ENCODE measurements around the gene KIR3DL2. TPM values are rescaled to one million over a fixed set of nuclear protein-coding genes. Genes with fewer than 3 reads are reported as not detected.
A peak's percentile ranks its signal among the peaks of the same experiment; 100 is the strongest.
"Not testable (repeated sequence)": the region's sequence is repeated elsewhere in the genome, so short reads cannot be mapped to it uniquely, and the experiment has no call there.

KIR3DL2 gene
- total and polyA plus RNA-seq, 2 experiments from 2014 or later = not detected

DNA sequence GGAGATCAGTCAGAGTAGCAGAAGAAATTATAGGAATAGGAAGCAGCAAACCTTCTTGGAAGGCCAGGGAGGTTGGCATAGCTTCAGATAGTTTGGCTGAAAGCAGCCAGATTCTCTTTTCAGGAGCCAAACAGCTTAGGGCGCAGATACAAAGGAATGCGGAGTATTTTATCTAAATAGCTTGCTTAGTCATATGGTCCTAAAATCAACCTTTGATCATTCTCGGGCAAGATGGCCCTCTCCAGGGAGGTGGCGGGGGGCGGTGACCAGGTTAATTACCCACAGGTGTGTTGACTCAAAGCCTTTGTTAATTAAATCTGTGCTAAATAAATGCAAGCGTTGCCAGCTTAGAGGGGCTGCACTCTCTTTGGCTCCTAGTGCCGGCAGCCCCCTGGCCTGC lies 43.2 kb downstream of the KIR3DL2 start:
- DNase-seq (ENCODE audit: low spot score) (peak; percentile 94), ATAC-seq (peak; percentile 85)
- no peak overlapping the region for H3K4me3 Mint-ChIP-seq
- H3K9me3 Mint-ChIP-seq = peaks cover 24% of the 10 kb centered on the region
- no peaks in the 10 kb centered on the region for H3K36me3 Mint-ChIP-seq (ENCODE audit: low read depth)
- H2AFZ ChIP-seq = no peak overlapping the region
- H3K27ac ChIP-seq (ENCODE audit: low read depth) = peak overlapping the region; percentile 83
- peak overlapping the region; percentile 90 for H3K27ac Mint-ChIP-seq
- H3K79me2 ChIP-seq (replicated peaks; ENCODE audit: insufficient read depth) = no peaks in the 10 kb centered on the region
- H3K36me3 ChIP-seq (ENCODE audit: insufficient read depth) = no peaks in the 10 kb centered on the region
- H3K4me3 ChIP-seq = no peak overlapping the region
- H3K9me2 ChIP-seq (ENCODE audit: insufficient read depth) = no peaks in the 10 kb centered on the region
- peak overlapping the region; percentile 30; the same call in 1 of the 2 replicates for H3K4me2 ChIP-seq
- no peaks in the 10 kb centered on the region for H3K27me3 ChIP-seq (ENCODE audit: insufficient read depth)
- H3K27me3 Mint-ChIP-seq (ENCODE audit: insufficient read depth, low read depth, poor library complexity) = peaks cover 8% of the 10 kb centered on the region
- H3K4me1 Mint-ChIP-seq = peaks cover 29% of the 10 kb centered on the region
- TF ChIP-seq, protein P1, sequence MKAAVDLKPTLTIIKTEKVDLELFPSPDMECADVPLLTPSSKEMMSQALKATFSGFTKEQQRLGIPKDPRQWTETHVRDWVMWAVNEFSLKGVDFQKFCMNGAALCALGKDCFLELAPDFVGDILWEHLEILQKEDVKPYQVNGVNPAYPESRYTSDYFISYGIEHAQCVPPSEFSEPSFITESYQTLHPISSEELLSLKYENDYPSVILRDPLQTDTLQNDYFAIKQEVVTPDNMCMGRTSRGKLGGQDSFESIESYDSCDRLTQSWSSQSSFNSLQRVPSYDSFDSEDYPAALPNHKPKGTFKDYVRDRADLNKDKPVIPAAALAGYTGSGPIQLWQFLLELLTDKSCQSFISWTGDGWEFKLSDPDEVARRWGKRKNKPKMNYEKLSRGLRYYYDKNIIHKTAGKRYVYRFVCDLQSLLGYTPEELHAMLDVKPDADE (IDR thresholded peaks at IDR 0.05) = no peak
- TF ChIP-seq NANOG (IDR thresholded peaks at IDR 0.05; ENCODE audit: borderline replicate concordance) = peak; percentile 93
- 0 out of 2 replicates have a peak, but pooled peaks have one; percentile 20 for TF ChIP-seq POLR2AphosphoS5 (IDR thresholded peaks at IDR 0.05; ENCODE audit: low read depth)
- H4K20me1 ChIP-seq (replicated peaks; ENCODE audit: insufficient read depth) = no peaks in the 10 kb centered on the region
- peaks cover 4% of the 10 kb centered on the region; the same call in 1 of the 2 replicates for H3F3A ChIP-seq (replicated peaks; ENCODE audit: low read depth)
- H3K4me1 ChIP-seq (ENCODE audit: insufficient read depth) = peaks cover 4% of the 10 kb centered on the region

DNA sequence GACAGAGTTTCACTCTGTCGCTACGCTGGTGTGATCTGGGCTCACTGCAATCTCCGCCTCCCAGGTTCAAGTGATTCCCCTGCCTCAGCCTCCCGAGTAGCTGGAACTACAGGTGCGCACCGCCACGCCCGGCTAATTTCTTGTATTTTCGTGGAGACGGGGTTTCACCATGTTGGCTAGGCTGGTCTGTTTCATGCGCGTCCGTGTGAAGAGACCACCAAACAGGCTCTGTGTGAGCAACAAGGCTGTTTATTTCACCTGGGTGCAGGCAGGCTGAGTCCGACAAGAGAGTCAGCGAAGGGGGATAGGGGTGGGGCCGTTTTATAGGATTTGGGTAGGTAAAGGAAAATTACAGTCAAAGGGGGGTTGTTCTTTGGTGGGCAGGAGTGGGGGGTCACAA lies 43.9 kb downstream of the KIR3DL2 start:
- H3K4me1 ChIP-seq (ENCODE audit: insufficient read depth); H3K36me3 ChIP-seq (ENCODE audit: insufficient read depth); H3K79me2 ChIP-seq (replicated peaks; ENCODE audit: insufficient read depth); H3K36me3 Mint-ChIP-seq (ENCODE audit: low read depth); H2AFZ ChIP-seq; DNase-seq (ENCODE audit: low spot score); H3K27me3 ChIP-seq (ENCODE audit: insufficient read depth); ATAC-seq; H3K9me2 ChIP-seq (ENCODE audit: insufficient read depth); H4K20me1 ChIP-seq (replicated peaks; ENCODE audit: insufficient read depth); H3F3A ChIP-seq (replicated peaks; ENCODE audit: low read depth): not testable (repeated sequence)
- Mint-ChIP-seq H3K27me3 (ENCODE audit: insufficient read depth, low read depth, poor library complexity) (peaks cover 11% of the 10 kb centered on the region), H3K27ac (peak overlapping the region; percentile 72; the same call in 1 of the 2 replicates), H3K4me1 (peaks cover 29% of the 10 kb centered on the region), H3K4me3 (peak overlapping the region; percentile 26; the same call in 1 of the 3 replicates), H3K9me3 (peaks cover 31% of the 10 kb centered on the region)
- H3K4me2 ChIP-seq = 0 out of 2 replicates have a peak overlapping the region, but pooled peaks have one; percentile 49
- H3K4me3 ChIP-seq = peak overlapping the region; percentile 13
- H3K27ac ChIP-seq (ENCODE audit: low read depth) = peak overlapping the region; percentile 74

DNA sequence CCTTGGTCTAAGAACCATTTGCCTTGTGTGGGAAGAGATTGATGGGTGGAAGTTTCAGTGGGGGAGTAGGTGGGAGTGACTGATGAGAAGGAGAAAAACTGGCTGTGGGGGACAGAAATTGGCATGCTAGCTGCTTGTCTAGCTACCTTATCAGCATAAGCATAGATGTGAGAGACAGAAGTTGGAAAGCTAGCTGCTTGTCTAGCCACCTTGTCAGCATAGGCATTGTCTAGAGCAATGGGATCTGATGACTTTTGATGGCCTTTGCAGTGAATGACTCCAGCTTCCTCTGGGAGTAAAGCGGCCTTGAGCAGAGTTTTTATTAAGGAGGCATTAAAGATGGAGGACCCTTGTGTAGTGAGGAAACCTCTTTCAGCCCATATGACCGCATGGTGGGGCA lies 45.8 kb downstream of the KIR3DL2 start:
- Mint-ChIP-seq H3K4me1 (peaks cover 32% of the 10 kb centered on the region), H3K27me3 (ENCODE audit: insufficient read depth, low read depth, poor library complexity) (peaks cover 10% of the 10 kb centered on the region), H3K27ac (no peak overlapping the region), H3K4me3 (no peak overlapping the region), H3K36me3 (ENCODE audit: low read depth) (peaks cover 7% of the 10 kb centered on the region; the same call in 2 of the 3 replicates), H3K9me3 (peaks cover 38% of the 10 kb centered on the region)
- Histone ChIP-seq H3F3A (replicated peaks; ENCODE audit: low read depth) (peaks cover 4% of the 10 kb centered on the region; the same call in 1 of the 2 replicates), H3K4me1 (ENCODE audit: insufficient read depth) (peaks cover 4% of the 10 kb centered on the region), H4K20me1 (replicated peaks; ENCODE audit: insufficient read depth) (no peaks in the 10 kb centered on the region), H3K27ac (ENCODE audit: low read depth) (no peak overlapping the region), H3K27me3 (ENCODE audit: insufficient read depth) (no peaks in the 10 kb centered on the region), H3K9me2 (ENCODE audit: insufficient read depth) (no peaks in the 10 kb centered on the region), H3K36me3 (ENCODE audit: insufficient read depth) (no peaks in the 10 kb centered on the region), H3K4me3 (no peak overlapping the region), H3K4me2 (peak overlapping the region; percentile 38; the same call in 1 of the 2 replicates), H2AFZ (no peak overlapping the region), H3K79me2 (replicated peaks; ENCODE audit: insufficient read depth) (no peaks in the 10 kb centered on the region)
- DNase-seq (ENCODE audit: low spot score) = no peak
- ATAC-seq = no peak
- TF ChIP-seq EZH2phosphoT487 (IDR thresholded peaks at IDR 0.05; ENCODE audit: unreplicated experiment) (no peak), STAT1 (IDR thresholded peaks at IDR 0.05; ENCODE audit: unreplicated experiment) (no peak), NANOG (IDR thresholded peaks at IDR 0.05; ENCODE audit: borderline replicate concordance) (no peak), POLR2AphosphoS5 (IDR thresholded peaks at IDR 0.05; ENCODE audit: low read depth) (no peak), JUNB (IDR thresholded peaks at IDR 0.05; ENCODE audit: unreplicated experiment) (no peak), ZNF114 (CRISPR knock-in tag; IDR thresholded peaks at IDR 0.05) (no peak)
- TF ChIP-seq, protein P1 (IDR thresholded peaks at IDR 0.05) = no peak
- TF ChIP-seq, protein P2, sequence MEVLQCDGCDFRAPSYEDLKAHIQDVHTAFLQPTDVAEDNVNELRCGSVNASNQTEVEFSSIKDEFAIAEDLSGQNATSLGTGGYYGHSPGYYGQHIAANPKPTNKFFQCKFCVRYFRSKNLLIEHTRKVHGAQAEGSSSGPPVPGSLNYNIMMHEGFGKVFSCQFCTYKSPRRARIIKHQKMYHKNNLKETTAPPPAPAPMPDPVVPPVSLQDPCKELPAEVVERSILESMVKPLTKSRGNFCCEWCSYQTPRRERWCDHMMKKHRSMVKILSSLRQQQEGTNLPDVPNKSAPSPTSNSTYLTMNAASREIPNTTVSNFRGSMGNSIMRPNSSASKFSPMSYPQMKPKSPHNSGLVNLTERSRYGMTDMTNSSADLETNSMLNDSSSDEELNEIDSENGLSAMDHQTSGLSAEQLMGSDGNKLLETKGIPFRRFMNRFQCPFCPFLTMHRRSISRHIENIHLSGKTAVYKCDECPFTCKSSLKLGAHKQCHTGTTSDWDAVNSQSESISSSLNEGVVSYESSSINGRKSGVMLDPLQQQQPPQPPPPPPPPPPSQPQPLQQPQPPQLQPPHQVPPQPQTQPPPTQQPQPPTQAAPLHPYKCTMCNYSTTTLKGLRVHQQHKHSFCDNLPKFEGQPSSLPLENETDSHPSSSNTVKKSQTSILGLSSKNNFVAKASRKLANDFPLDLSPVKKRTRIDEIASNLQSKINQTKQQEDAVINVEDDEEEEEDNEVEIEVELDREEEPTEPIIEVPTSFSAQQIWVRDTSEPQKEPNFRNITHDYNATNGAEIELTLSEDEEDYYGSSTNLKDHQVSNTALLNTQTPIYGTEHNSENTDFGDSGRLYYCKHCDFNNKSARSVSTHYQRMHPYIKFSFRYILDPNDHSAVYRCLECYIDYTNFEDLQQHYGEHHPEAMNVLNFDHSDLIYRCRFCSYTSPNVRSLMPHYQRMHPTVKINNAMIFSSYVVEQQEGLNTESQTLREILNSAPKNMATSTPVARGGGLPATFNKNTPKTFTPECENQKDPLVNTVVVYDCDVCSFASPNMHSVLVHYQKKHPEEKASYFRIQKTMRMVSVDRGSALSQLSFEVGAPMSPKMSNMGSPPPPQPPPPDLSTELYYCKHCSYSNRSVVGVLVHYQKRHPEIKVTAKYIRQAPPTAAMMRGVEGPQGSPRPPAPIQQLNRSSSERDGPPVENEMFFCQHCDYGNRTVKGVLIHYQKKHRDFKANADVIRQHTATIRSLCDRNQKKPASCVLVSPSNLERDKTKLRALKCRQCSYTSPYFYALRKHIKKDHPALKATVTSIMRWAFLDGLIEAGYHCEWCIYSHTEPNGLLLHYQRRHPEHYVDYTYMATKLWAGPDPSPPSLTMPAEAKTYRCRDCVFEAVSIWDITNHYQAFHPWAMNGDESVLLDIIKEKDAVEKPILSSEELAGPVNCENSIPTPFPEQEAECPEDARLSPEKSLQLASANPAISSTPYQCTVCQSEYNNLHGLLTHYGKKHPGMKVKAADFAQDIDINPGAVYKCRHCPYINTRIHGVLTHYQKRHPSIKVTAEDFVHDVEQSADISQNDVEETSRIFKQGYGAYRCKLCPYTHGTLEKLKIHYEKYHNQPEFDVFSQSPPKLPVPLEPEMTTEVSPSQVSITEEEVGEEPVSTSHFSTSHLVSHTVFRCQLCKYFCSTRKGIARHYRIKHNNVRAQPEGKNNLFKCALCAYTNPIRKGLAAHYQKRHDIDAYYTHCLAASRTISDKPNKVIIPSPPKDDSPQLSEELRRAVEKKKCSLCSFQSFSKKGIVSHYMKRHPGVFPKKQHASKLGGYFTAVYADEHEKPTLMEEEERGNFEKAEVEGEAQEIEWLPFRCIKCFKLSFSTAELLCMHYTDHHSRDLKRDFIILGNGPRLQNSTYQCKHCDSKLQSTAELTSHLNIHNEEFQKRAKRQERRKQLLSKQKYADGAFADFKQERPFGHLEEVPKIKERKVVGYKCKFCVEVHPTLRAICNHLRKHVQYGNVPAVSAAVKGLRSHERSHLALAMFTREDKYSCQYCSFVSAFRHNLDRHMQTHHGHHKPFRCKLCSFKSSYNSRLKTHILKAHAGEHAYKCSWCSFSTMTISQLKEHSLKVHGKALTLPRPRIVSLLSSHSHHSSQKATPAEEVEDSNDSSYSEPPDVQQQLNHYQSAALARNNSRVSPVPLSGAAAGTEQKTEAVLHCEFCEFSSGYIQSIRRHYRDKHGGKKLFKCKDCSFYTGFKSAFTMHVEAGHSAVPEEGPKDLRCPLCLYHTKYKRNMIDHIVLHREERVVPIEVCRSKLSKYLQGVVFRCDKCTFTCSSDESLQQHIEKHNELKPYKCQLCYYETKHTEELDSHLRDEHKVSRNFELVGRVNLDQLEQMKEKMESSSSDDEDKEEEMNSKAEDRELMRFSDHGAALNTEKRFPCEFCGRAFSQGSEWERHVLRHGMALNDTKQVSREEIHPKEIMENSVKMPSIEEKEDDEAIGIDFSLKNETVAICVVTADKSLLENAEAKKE (CRISPR knock-in tag; IDR thresholded peaks at IDR 0.05) = no peak
